NCI-H1417 treated with DMSO at 0.1 percent for 48 hours (cell line): Measurements from ENCODE around the gene SLC12A4.
"Not testable (repeated sequence)": the region's sequence is repeated elsewhere in the genome, so short reads cannot be mapped to it uniquely, and the experiment has no call there.

Experiments used
- DNase-seq: peaks from one replicate; lab custom pipeline; 2025; lab: John Stamatoyannopoulos, UW

The SLC12A4 gene

GRCh38 chr16:67968400-67969253 is at the start of gene SLC12A4:
Gene SLC12A4, minus strand, starts transcription at chr16:67968637. Its CDS starts 84 bp downstream, at chr16:67968553.
- no peak for DNase-seq

GRCh38 chr16:68015681-68016080 is 47.2 kb upstream of the SLC12A4 start, which contains the start of gene DPEP2NB:
Gene DPEP2NB, minus strand, starts transcription at chr16:68015911. Its CDS starts 141 bp downstream, at chr16:68015770.
- no peak for DNase-seq

GRCh38 chr16:68013440-68013839 is 45.0 kb upstream of the SLC12A4 start:
- no peak for DNase-seq

GRCh38 chr16:68009872-68010271 is 41.4 kb upstream of the SLC12A4 start:
- not testable (repeated sequence) for DNase-seq

- DNase-seq, result no peak
Measured at GRCh38 chr16:68009157-68009735, 40.8 kb upstream of the SLC12A4 start.

- no peak for DNase-seq
Measured at GRCh38 chr16:68005786-68006286, 37.4 kb upstream of the SLC12A4 start.

- no peak for DNase-seq
Measured at GRCh38 chr16:68005211-68005610, 36.8 kb upstream of the SLC12A4 start.

GRCh38 chr16:68003031-68003430 is 34.6 kb upstream of the SLC12A4 start:
- no peak for DNase-seq

- no peak for DNase-seq
Measured at GRCh38 chr16:68000450-68000849, 32.0 kb upstream of the SLC12A4 start.

GRCh38 chr16:67999985-68000384 is 31.5 kb upstream of the SLC12A4 start:
- DNase-seq, result no peak

GRCh38 chr16:67998779-67999688 is 30.6 kb upstream of the SLC12A4 start, which contains the start of gene DPEP2:
Gene DPEP2, minus strand, starts transcription at chr16:67999484. Its CDS starts 6,272 bp downstream, at chr16:67993212.
- not testable (repeated sequence) for DNase-seq

- not testable (repeated sequence) for DNase-seq
Measured at GRCh38 chr16:67998231-67998778, 29.9 kb upstream of the SLC12A4 start.

GRCh38 chr16:67996666-67997065 is 28.2 kb upstream of the SLC12A4 start:
- DNase-seq, result no peak

- DNase-seq, result no peak
Measured at GRCh38 chr16:67995423-67995822, 27.0 kb upstream of the SLC12A4 start.

- not testable (repeated sequence) for DNase-seq
Measured at GRCh38 chr16:67994040-67994408, 25.6 kb upstream of the SLC12A4 start.

- DNase-seq, result no peak
Measured at GRCh38 chr16:67993207-67994039, 25.0 kb upstream of the SLC12A4 start.

GRCh38 chr16:67992661-67993206 is 24.3 kb upstream of the SLC12A4 start:
- DNase-seq, result no peak

GRCh38 chr16:67990018-67990386 is 21.6 kb upstream of the SLC12A4 start:
- DNase-seq, result no peak

GRCh38 chr16:67989322-67990017 is 21.0 kb upstream of the SLC12A4 start:
- no peak for DNase-seq

GRCh38 chr16:67988675-67989074 is 20.2 kb upstream of the SLC12A4 start:
- DNase-seq, result no peak
